H1 (cell line): Measurements from ENCODE around the gene ESYT2. TPM values are rescaled to one million over a fixed set of nuclear protein-coding genes. Genes with fewer than 3 reads are reported as not detected.
A peak's percentile ranks its signal among the peaks of the same experiment; 100 is the strongest.

Source experiments
- CTCF ChIA-PET: fragments of 300-600 bp; sonication (Branson Sonifier 250); formaldehyde crosslinking; loops from one replicate; lab custom pipeline; 2021; ENCODE audit not compliant: partially characterized antibody; lab: Charles Lee
- POLR2A ChIA-PET: fragments of 300-600 bp; sonication (Branson Sonifier 250); formaldehyde crosslinking; loops from one replicate; lab custom pipeline; 2021; ENCODE audit warnings: inconsistent platforms; ENCODE audit not compliant: partially characterized antibody; lab: Charles Lee
- DNase-seq, 2 experiments: peaks; one replicate each; pipeline versions ENCODE4 v3.0.0 to v3.0.0-alpha.2; 2010 to 2022; ENCODE audit warnings: low spot score in 2 of 2, low read depth in 1 of 2, mixed read lengths in 1 of 2
- FAIRE-seq: peaks from 2 replicates; lab custom pipeline; 2011; peaks lifted over from hg19 to GRCh38; lab: Jason Lieb, UNC
- H2AFZ ChIP-seq: 2 replicates; pipeline ENCODE4 v1.8.1; 2012; ENCODE audit warnings: low read length, inconsistent platforms
- H2AK5ac ChIP-seq: 2 replicates; pipeline ENCODE4 v1.6.1; 2013; ENCODE audit warnings: low read depth, low read length
- H2BK120ac ChIP-seq: replicated peaks from 2 replicates; pipeline ENCODE3; 2013; ENCODE audit warnings: low read depth, low read length, inconsistent platforms
- H2BK12ac ChIP-seq: 2 replicates; pipeline ENCODE4 v1.6.1; 2013; ENCODE audit warnings: low read depth, low read length
- H2BK15ac ChIP-seq: 2 replicates; pipeline ENCODE4 v1.6.1; 2013; ENCODE audit warnings: low read length
- H2BK20ac ChIP-seq: 2 replicates; pipeline ENCODE4 v1.6.1; 2013; ENCODE audit warnings: low read length
- H2BK5ac ChIP-seq: 2 replicates; pipeline ENCODE4 v1.6.1; 2013; ENCODE audit warnings: low read depth, low read length
- H3K14ac ChIP-seq: 2 replicates; pipeline ENCODE4 v1.6.1; 2013; ENCODE audit warnings: inconsistent platforms; ENCODE audit not compliant: insufficient read length
- H3K18ac ChIP-seq: 2 replicates; pipeline ENCODE4 v1.6.1; 2013; ENCODE audit warnings: low read length; ENCODE audit errors: extremely low read depth
- H3K23ac ChIP-seq: 2 replicates; pipeline ENCODE4 v1.6.1; 2013; ENCODE audit warnings: inconsistent platforms; ENCODE audit not compliant: insufficient read length
- H3K23me2 ChIP-seq: 2 replicates; pipeline ENCODE4 v1.6.1; 2013; ENCODE audit warnings: low read depth, low read length
- H3K27ac ChIP-seq: 2 replicates; pipeline ENCODE4 v1.6.1; 2011; ENCODE audit warnings: low read depth, low read length, inconsistent platforms
- H3K27me3 ChIP-seq, 4 experiments: replicated peaks in 1 of 4; 1 replicate in 1 of 4; 2 replicates in 3 of 4; pipeline versions ENCODE4 v1.6.1 to v1.8.1; 2011 to 2013; ENCODE audit warnings: low read length in 3 of 4, mild to moderate bottlenecking in 3 of 4, inconsistent platforms in 2 of 4, mixed read lengths in 2 of 4, moderate library complexity in 1 of 4; ENCODE audit not compliant: control insufficient read depth in 3 of 4, insufficient read depth in 3 of 4; ENCODE audit errors: extremely low read depth in 1 of 4
- H3K36me3 ChIP-seq, 4 experiments: 2 replicates each; pipeline versions ENCODE4 v1.6.1 to v1.8.1; 2011 to 2013; ENCODE audit warnings: mild to moderate bottlenecking in 4 of 4, low read length in 3 of 4, moderate library complexity in 2 of 4, control low read depth in 1 of 4, inconsistent platforms in 1 of 4; ENCODE audit not compliant: insufficient read depth in 4 of 4, control insufficient read depth in 2 of 4
- H3K4ac ChIP-seq: replicated peaks from 2 replicates; pipeline ENCODE3; 2013; ENCODE audit warnings: low read length, low read depth, mixed read lengths, inconsistent platforms; ENCODE audit not compliant: insufficient read length
- H3K4me1 ChIP-seq, 4 experiments: replicated peaks in 1 of 4; 1 replicate in 1 of 4; 2 replicates in 3 of 4; pipeline versions ENCODE4 v1.6.1 to v1.8.1; 2011 to 2013; ENCODE audit warnings: low read length in 3 of 4, inconsistent platforms in 2 of 4, mixed read lengths in 1 of 4; ENCODE audit not compliant: insufficient read depth in 4 of 4, control insufficient read depth in 3 of 4
- H3K4me2 ChIP-seq, 2 experiments: 2 replicates each; pipeline versions ENCODE4 v1.6.1 to v1.8.1; 2011 to 2013; ENCODE audit warnings: low read depth in 2 of 2, low read length in 2 of 2, control low read depth in 1 of 2, inconsistent platforms in 1 of 2, mild to moderate bottlenecking in 1 of 2; ENCODE audit not compliant: insufficient read depth in 1 of 2
- H3K4me3 ChIP-seq, 4 experiments: fragments of 200-600, 300-600 bp in 1 of 4; sonication (generic), shearing (Covaris generic), sonication (Bioruptor Twin) in 1 of 4; 2 replicates each; pipeline versions ENCODE4 v1.5.1 to v1.8.1; 2011 to 2016; ENCODE audit warnings: low read length in 4 of 4, low read depth in 3 of 4, control low read depth in 2 of 4, inconsistent platforms in 2 of 4, mild to moderate bottlenecking in 2 of 4, mixed read lengths in 1 of 4, moderate library complexity in 1 of 4; ENCODE audit not compliant: insufficient read depth in 2 of 4; ENCODE audit errors: extremely low read depth in 1 of 4
- H3K56ac ChIP-seq: replicated peaks from 2 replicates; pipeline ENCODE3; 2013; ENCODE audit warnings: low read depth, mild to moderate bottlenecking, mixed read lengths, low read length, inconsistent platforms; ENCODE audit not compliant: insufficient read length
- H3K79me1 ChIP-seq: 2 replicates; pipeline ENCODE4 v1.6.1; 2013; ENCODE audit warnings: low read depth, low read length, control low read depth
- H3K79me2 ChIP-seq, 2 experiments: 2 replicates each; pipeline versions ENCODE4 v1.6.1 to v1.8.1; 2012 to 2013; ENCODE audit warnings: low read length in 2 of 2, mild to moderate bottlenecking in 2 of 2, inconsistent platforms in 1 of 2; ENCODE audit not compliant: insufficient read depth in 2 of 2, control insufficient read depth in 1 of 2
- H3K9ac ChIP-seq, 4 experiments: replicated peaks in 1 of 4; 1 replicate in 1 of 4; 2 replicates in 3 of 4; pipeline versions ENCODE4 v1.6.1 to v1.8.1; 2011 to 2013; ENCODE audit warnings: low read depth in 3 of 4, low read length in 3 of 4, control low read depth in 2 of 4, mild to moderate bottlenecking in 2 of 4, moderate library complexity in 2 of 4, inconsistent platforms in 1 of 4; ENCODE audit errors: extremely low read depth in 1 of 4
- H3K9me3 ChIP-seq, 2 experiments: 2 replicates each; pipeline versions ENCODE4 v1.6.1 to v1.8.1; 2012 to 2013; ENCODE audit warnings: mild to moderate bottlenecking in 2 of 2, moderate library complexity in 2 of 2, control low read depth in 1 of 2, inconsistent platforms in 1 of 2, low read depth in 1 of 2, low read length in 1 of 2, mixed read lengths in 1 of 2; ENCODE audit not compliant: insufficient read depth in 2 of 2
- H4K20me1 ChIP-seq, 2 experiments: replicated peaks in 1 of 2; 2 replicates each; pipeline versions ENCODE3 to v1.8.1; 2011 to 2013; ENCODE audit warnings: inconsistent platforms in 2 of 2, low read length in 2 of 2, mild to moderate bottlenecking in 1 of 2; ENCODE audit not compliant: insufficient read depth in 2 of 2, control insufficient read depth in 1 of 2
- H4K5ac ChIP-seq: 2 replicates; pipeline ENCODE4 v1.6.1; 2013; ENCODE audit warnings: low read length, low read depth, mixed read lengths, inconsistent platforms; ENCODE audit not compliant: insufficient read length
- H4K8ac ChIP-seq: 2 replicates; pipeline ENCODE4 v1.8.0; 2013; ENCODE audit warnings: mild to moderate bottlenecking, moderate library complexity, low read length, inconsistent platforms; ENCODE audit not compliant: insufficient read depth; ENCODE audit errors: extremely low read depth
- H4K91ac ChIP-seq: replicated peaks from 2 replicates; pipeline ENCODE3; 2013; ENCODE audit warnings: low read length, mixed read lengths, inconsistent platforms; ENCODE audit not compliant: insufficient read length
- MAFK ChIP-seq: IDR thresholded peaks from 2 replicates; pipeline ENCODE4 v1.6.1; 2012; ENCODE audit warnings: low read depth, mild to moderate bottlenecking, improper control_type of control experiment, low read length
- WGBS, 2 experiments: shearing (Covaris generic) in 1 of 2; methylation state at CpG; one replicate each; pipeline versions ENCODE4 v1.1.6 to v1.1.7; 2013 to 2015; ENCODE audit warnings: low lambda C conversion rate in 2 of 2, mixed read lengths in 2 of 2, inconsistent platforms in 1 of 2, low coverage in 1 of 2, missing lambda C conversion rate in 1 of 2; ENCODE audit not compliant: insufficient replicate concordance in 2 of 2, insufficient coverage in 1 of 2, insufficient read length in 1 of 2; ENCODE audit errors: extremely low coverage in 1 of 2, missing lambda C conversion rate in 1 of 2; 5-methylcytosine and 5-hydroxymethylcytosine counted together
- polyA plus RNA-seq, 7 experiments: library from polyadenylated mRNA; depleted of rRNA in 3 of 7; stranded (reverse) in 5 of 7; unstranded in 2 of 7; fragments of >200 nt in 5 of 7; fragments of 200-250 nt in 2 of 7; gene quantifications; 1 replicate in 5 of 7; 2 replicates in 1 of 7; 4 replicates in 1 of 7; pipeline versions ENCODE4 v1.2.1 to v1.2.3, GENCODE V29; 2011 to 2013; ENCODE audit warnings: missing spikeins in 2 of 7, mixed read lengths in 2 of 7
- total RNA-seq: library from RNA; stranded (reverse); fragmentation: NEBNext Ultra II Directional; extraction: Animal tissue kit (Norgen Biotek cat#: 25700); gene quantifications from 2 replicates; pipeline ENCODE4 v1.2.1, GENCODE V29; 2021

The ESYT2 gene
- total and polyA plus RNA-seq, 2 of the 8 experiments (the other 6 are each of a cell fraction or from before 2014, with no cell fraction given) = 27.0 to 37.5 TPM

DNA sequence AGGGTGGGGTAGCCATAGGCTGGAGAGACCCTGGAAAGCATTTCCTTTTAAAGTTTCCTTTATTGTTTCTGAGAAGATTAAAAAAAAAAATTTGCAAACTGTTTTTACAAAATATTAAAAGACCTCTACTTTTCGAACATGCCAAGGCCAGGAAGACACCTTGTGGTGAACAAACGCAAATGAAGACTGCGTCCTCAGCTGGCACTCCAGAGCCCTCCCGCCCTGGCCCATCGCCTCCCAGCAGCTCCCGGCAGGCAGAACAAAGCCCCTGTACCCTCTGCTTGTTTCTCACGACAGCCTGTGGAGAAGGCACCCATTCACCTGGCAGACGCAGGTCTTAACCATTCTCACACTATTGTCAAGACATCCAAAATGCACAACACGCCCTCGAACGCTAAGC is 56.4 kb downstream of the ESYT2 start:
- no peak overlapping the region for H3K4ac ChIP-seq
- no peaks in the 10 kb centered on the region for H3K9me3 ChIP-seq
- H3K79me1 ChIP-seq = no peaks in the 10 kb centered on the region; the same call in 1 of the 2 replicates
- H4K8ac ChIP-seq = no peak overlapping the region
- no peak overlapping the region for H2BK12ac ChIP-seq
- H3K79me2 ChIP-seq = no peaks in the 10 kb centered on the region
- H4K5ac ChIP-seq = no peak overlapping the region
- H2BK20ac ChIP-seq = no peak overlapping the region
- POLR2A ChIA-PET = no interaction called here
- H3K18ac ChIP-seq = no peak overlapping the region
- no peak overlapping the region for H3K9ac ChIP-seq
- no peak overlapping the region for H4K91ac ChIP-seq
- no peak overlapping the region for H2BK5ac ChIP-seq
- H4K20me1 ChIP-seq = peaks cover 0 to 2% of the 10 kb centered on the region in 2 experiments
- no peak overlapping the region for H3K27ac ChIP-seq
- no peaks in the 10 kb centered on the region; a peak in 1 of 7 replicates for H3K4me1 ChIP-seq
- peak overlapping the region; percentile 75; the same call in 1 of the 2 replicates for H2BK15ac ChIP-seq
- CTCF ChIA-PET = interaction anchor here (0.7 to 1.0 kb wide), 5 partner anchors 9 to 116 kb away, joined by 3 to 5 read pairs (median 3); no protein-coding TSS in a partner anchor
- H2AFZ ChIP-seq = no peak overlapping the region
- peaks cover 0 to 7% (median 2%) of the 10 kb centered on the region in 4 experiments; a peak in 3 of 8 replicates for H3K36me3 ChIP-seq
- H3K4me3 ChIP-seq = no peak overlapping the region
- H3K23ac ChIP-seq = no peak overlapping the region
- no peak overlapping the region for H2BK120ac ChIP-seq
- 85% methylated on average over 11 of the region's 11 CpGs; no CpG with 5 or more reads in 1 of the 2 experiments for WGBS, 2 experiments
- DNase-seq (peak in 1 of 2 experiments; percentile 44), FAIRE-seq (no peak)
- no peaks in the 10 kb centered on the region for H3K27me3 ChIP-seq
- no peak overlapping the region for H2AK5ac ChIP-seq
- H3K4me2 ChIP-seq = no peak overlapping the region
- no peak overlapping the region for H3K14ac ChIP-seq
- no peaks in the 10 kb centered on the region for H3K23me2 ChIP-seq
- H3K56ac ChIP-seq = no peak overlapping the region
- no peak for TF ChIP-seq MAFK
